GM13976 (cell line): ENCODE data around the gene CNGA1.
"Not testable (repeated sequence)": the region's sequence is repeated elsewhere in the genome, so short reads cannot be mapped to it uniquely, and the experiment has no call there.

Experiments used
- DNase-seq: peaks from one replicate; pipeline ENCODE4 v3.0.0; 2012; ENCODE audit warnings: low spot score
- CTCF ChIP-seq: IDR thresholded peaks from 2 replicates; pipeline ENCODE4 v1.5.1; 2012; ENCODE audit warnings: borderline replicate concordance, mild to moderate bottlenecking; ENCODE audit not compliant: insufficient read depth; ENCODE audit errors: extremely low read depth, missing control alignments, control extremely low read depth
- in situ Hi-C: fragments of 300-500 bp; cut with MboI; formaldehyde crosslinking; loops from one replicate; pipeline ENCODE4 v1.12.0; 2022; ENCODE audit warnings: low sequenced_read_pairs, mixed read lengths, inconsistent platforms; ENCODE audit not compliant: unreplicated experiment

CNGA1 gene

GRCh38 chr4:48015678-48016077 is 803 bp downstream of the CNGA1 start:
- in situ Hi-C loops = no loop called here

GRCh38 chr4:48015216-48015615 is 1.3 kb downstream of the CNGA1 start:
- no peak for DNase-seq
- no peak for TF ChIP-seq CTCF
- in situ Hi-C loops = no loop called here

More at GRCh38 chr4:48015678-48016077, 803 bp downstream of the CNGA1 start:
- DNase-seq = no peak
- TF ChIP-seq CTCF = no peak

- no peak for DNase-seq
- in situ Hi-C loops = no loop called here
- TF ChIP-seq CTCF = no peak
Measured at GRCh38 chr4:48012824-48013223, 3.7 kb downstream of the CNGA1 start.

GRCh38 chr4:48011722-48012121 is 4.8 kb downstream of the CNGA1 start:
- DNase-seq = no peak
- in situ Hi-C loops = no loop called here
- no peak for TF ChIP-seq CTCF

- DNase-seq, in situ Hi-C loops: not testable (repeated sequence)
Measured at GRCh38 chr4:48010906-48011305, 5.6 kb downstream of the CNGA1 start.

GRCh38 chr4:48008021-48008596 is 8.4 kb downstream of the CNGA1 start:
- TF ChIP-seq CTCF = no peak
- in situ Hi-C loops = no loop called here
- DNase-seq = no peak

- in situ Hi-C loops = no loop called here
Measured at GRCh38 chr4:48005781-48006180, 10.7 kb downstream of the CNGA1 start.

More at GRCh38 chr4:48005781-48006180, 10.7 kb downstream of the CNGA1 start:
- TF ChIP-seq CTCF = no peak
- no peak for DNase-seq
